Tibial nerve (tissue), 4 donors: ENCODE results near the gene KCNMA1. TPM values are rescaled to one million over a fixed set of nuclear protein-coding genes. Genes with fewer than 3 reads are reported as not detected.

Experiments
- DNase-seq, 2 donors: peaks; one replicate each; pipeline ENCODE4 v3.0.0-alpha.2; 2019; ENCODE audit warnings: low spot score in 2 of 2
- H3K27ac ChIP-seq, 4 donors: fragments of 200-600 bp; sonication (generic) in 3 of 4; one replicate each; pipeline ENCODE4 v1.5.1; 2017 to 2019; ENCODE audit warnings: mild to moderate bottlenecking in 1 of 4
- H3K27me3 ChIP-seq, 2 donors: fragments of 200-600 bp; sonication (generic) in 1 of 2; one replicate each; pipeline versions ENCODE4 v1.5.1 to v1.6.0; 2017 to 2019
- H3K36me3 ChIP-seq, 3 donors: fragments of 200-600 bp; sonication (generic); one replicate each; pipeline ENCODE4 v1.5.1; 2018 to 2019
- H3K4me1 ChIP-seq, 4 donors: fragments of 200-600 bp; sonication (generic) in 3 of 4; one replicate each; pipeline ENCODE4 v1.5.1; 2017 to 2019
- H3K4me3 ChIP-seq, 4 donors: fragments of 200-600 bp; sonication (generic) in 3 of 4; one replicate each; pipeline ENCODE4 v1.5.1; 2017 to 2019; ENCODE audit warnings: mild to moderate bottlenecking in 1 of 4, moderate library complexity in 1 of 4
- H3K9me3 ChIP-seq, 4 donors: fragments of 200-600 bp; sonication (generic) in 3 of 4; one replicate each; pipeline ENCODE4 v1.5.1; 2017 to 2019
- EP300 ChIP-seq, 2 donors: sonication (generic); formaldehyde crosslinking; IDR thresholded peaks; one replicate each; pipeline ENCODE4 v1.6.1; 2017; ENCODE audit warnings: antibody characterized with exemption in 2 of 2, mild to moderate bottlenecking in 1 of 2
- POLR2A ChIP-seq, 2 donors: fragments of 450-650 bp; IDR thresholded peaks; one replicate each; pipeline ENCODE4 v1.6.1; 2017; ENCODE audit warnings: antibody characterized with exemption in 2 of 2, mild to moderate bottlenecking in 2 of 2, moderate library complexity in 2 of 2
- whole genome bisulfite sequencing, 2 donors: methylation state at CpG; one replicate each; pipeline ENCODE4 v1.1.5; 2018; 5-methylcytosine and 5-hydroxymethylcytosine counted together
- total RNA-seq, 4 donors: library from RNA; depleted of rRNA; stranded (reverse); fragments of >200 nt; gene quantifications; one replicate each; pipeline ENCODE4 v1.1.0, GENCODE V29; 2016
- TF ChIP-seq, protein P1 (sequence below), 5 experiments: fragments of 200-600 bp in 3 of 5; fragments of 450-650 bp in 2 of 5; sonication (generic) in 3 of 5; IDR thresholded peaks; one replicate each; pipeline ENCODE4 v1.5.1; 2016 to 2019; ENCODE audit warnings: antibody characterized with exemption in 5 of 5, mild to moderate bottlenecking in 3 of 5, moderate library complexity in 2 of 5

Gene KCNMA1
- total RNA-seq, 4 donors from 2014 or later: 10.2 to 19.9 (median 13.7) TPM

- H3K4me1 ChIP-seq: no peaks in the 10 kb centered on the region
- DNase-seq: no peak
- 42 to 43% methylated on average over 9 of the region's 9 CpGs for WGBS, 2 donors
- H3K9me3 ChIP-seq: no peaks in the 10 kb centered on the region
- H3K27me3 ChIP-seq: no peaks in the 10 kb centered on the region
- TF ChIP-seq, protein P1, sequence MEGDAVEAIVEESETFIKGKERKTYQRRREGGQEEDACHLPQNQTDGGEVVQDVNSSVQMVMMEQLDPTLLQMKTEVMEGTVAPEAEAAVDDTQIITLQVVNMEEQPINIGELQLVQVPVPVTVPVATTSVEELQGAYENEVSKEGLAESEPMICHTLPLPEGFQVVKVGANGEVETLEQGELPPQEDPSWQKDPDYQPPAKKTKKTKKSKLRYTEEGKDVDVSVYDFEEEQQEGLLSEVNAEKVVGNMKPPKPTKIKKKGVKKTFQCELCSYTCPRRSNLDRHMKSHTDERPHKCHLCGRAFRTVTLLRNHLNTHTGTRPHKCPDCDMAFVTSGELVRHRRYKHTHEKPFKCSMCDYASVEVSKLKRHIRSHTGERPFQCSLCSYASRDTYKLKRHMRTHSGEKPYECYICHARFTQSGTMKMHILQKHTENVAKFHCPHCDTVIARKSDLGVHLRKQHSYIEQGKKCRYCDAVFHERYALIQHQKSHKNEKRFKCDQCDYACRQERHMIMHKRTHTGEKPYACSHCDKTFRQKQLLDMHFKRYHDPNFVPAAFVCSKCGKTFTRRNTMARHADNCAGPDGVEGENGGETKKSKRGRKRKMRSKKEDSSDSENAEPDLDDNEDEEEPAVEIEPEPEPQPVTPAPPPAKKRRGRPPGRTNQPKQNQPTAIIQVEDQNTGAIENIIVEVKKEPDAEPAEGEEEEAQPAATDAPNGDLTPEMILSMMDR (IDR thresholded peaks at IDR 0.05): no peak
- TF ChIP-seq EP300 (IDR thresholded peaks at IDR 0.05) (no peak), POLR2A (IDR thresholded peaks at IDR 0.05) (no peak)
- H3K27ac ChIP-seq: no peak overlapping the region
- no peaks in the 10 kb centered on the region for H3K36me3 ChIP-seq
- no peak overlapping the region for H3K4me3 ChIP-seq
Observed at GRCh38 chr10:77613476-77614130, 24.0 kb downstream of the KCNMA1 start.

- no peaks in the 10 kb centered on the region for H3K9me3 ChIP-seq
- no peaks in the 10 kb centered on the region for H3K27me3 ChIP-seq
- no peak overlapping the region for H3K4me3 ChIP-seq
- TF ChIP-seq EP300 (IDR thresholded peaks at IDR 0.05): no peak
- H3K27ac ChIP-seq: no peak overlapping the region
- WGBS, 2 donors: 96% methylated on average over 2 of the region's 2 CpGs
- no peaks in the 10 kb centered on the region for H3K36me3 ChIP-seq
- DNase-seq: no peak
- H3K4me1 ChIP-seq: no peaks in the 10 kb centered on the region
Observed at GRCh38 chr10:77611670-77612069, 25.9 kb downstream of the KCNMA1 start.

- DNase-seq: no peak
- TF ChIP-seq, protein P1 (IDR thresholded peaks at IDR 0.05): no peak
- TF ChIP-seq POLR2A (IDR thresholded peaks at IDR 0.05): no peak
- no peak for TF ChIP-seq EP300 (IDR thresholded peaks at IDR 0.05)
- Histone ChIP-seq H3K4me1 (no peaks in the 10 kb centered on the region), H3K36me3 (no peaks in the 10 kb centered on the region), H3K27me3 (no peaks in the 10 kb centered on the region), H3K4me3 (no peak overlapping the region), H3K9me3 (no peaks in the 10 kb centered on the region), H3K27ac (no peak overlapping the region)
- 93 to 94% methylated on average over 5 of the region's 5 CpGs for WGBS, 2 donors
Observed at GRCh38 chr10:77611221-77611620, 26.4 kb downstream of the KCNMA1 start.

- 28 to 50% methylated on average over 5 of the region's 5 CpGs for WGBS, 2 donors
- Histone ChIP-seq H3K4me1 (no peaks in the 10 kb centered on the region), H3K27ac (no peak overlapping the region), H3K36me3 (no peaks in the 10 kb centered on the region), H3K4me3 (no peak overlapping the region), H3K27me3 (no peaks in the 10 kb centered on the region), H3K9me3 (no peaks in the 10 kb centered on the region)
- no peak for TF ChIP-seq POLR2A (IDR thresholded peaks at IDR 0.05)
- no peak for TF ChIP-seq EP300 (IDR thresholded peaks at IDR 0.05)
- TF ChIP-seq, protein P1 (IDR thresholded peaks at IDR 0.05): no peak
- DNase-seq: no peak
Observed at GRCh38 chr10:77609781-77610272, 27.8 kb downstream of the KCNMA1 start.

GRCh38 chr10:77608281-77608680 lies 29.3 kb downstream of the KCNMA1 start:
- H3K4me1 ChIP-seq: peaks cover 0 to 8% (median 0%) of the 10 kb centered on the region in 4 donors
- no peak overlapping the region for H3K4me3 ChIP-seq
- no peaks in the 10 kb centered on the region for H3K27me3 ChIP-seq
- H3K9me3 ChIP-seq: no peaks in the 10 kb centered on the region
- no peaks in the 10 kb centered on the region for H3K36me3 ChIP-seq
- DNase-seq: no peak
- no peak overlapping the region for H3K27ac ChIP-seq
- WGBS, 2 donors: 90 to 94% methylated on average over 9 of the region's 9 CpGs
- TF ChIP-seq POLR2A (IDR thresholded peaks at IDR 0.05) (no peak), EP300 (IDR thresholded peaks at IDR 0.05) (no peak)
- TF ChIP-seq, protein P1 (IDR thresholded peaks at IDR 0.05): no peak
